LNCaP clone FGC (cell line): ENCODE results near the gene WASF3.
A peak's percentile ranks its signal among the peaks of the same experiment; 100 is the strongest.

Source experiments
- DNase-seq: peaks from one replicate; pipeline ENCODE4 v3.0.0-alpha.2; 2011; ENCODE audit warnings: low read depth
- H3K4me3 ChIP-seq: 2 replicates; pipeline ENCODE4 v1.5.1; 2011; ENCODE audit warnings: mild to moderate bottlenecking, low read depth, low read length, control low read depth
- TF ChIP-seq, protein P1 (sequence below): IDR thresholded peaks from 2 replicates; pipeline ENCODE4 v1.5.1; 2012; ENCODE audit warnings: mild to moderate bottlenecking; ENCODE audit not compliant: control insufficient read depth, insufficient read depth; ENCODE audit errors: extremely low read depth

The WASF3 gene

DNA sequence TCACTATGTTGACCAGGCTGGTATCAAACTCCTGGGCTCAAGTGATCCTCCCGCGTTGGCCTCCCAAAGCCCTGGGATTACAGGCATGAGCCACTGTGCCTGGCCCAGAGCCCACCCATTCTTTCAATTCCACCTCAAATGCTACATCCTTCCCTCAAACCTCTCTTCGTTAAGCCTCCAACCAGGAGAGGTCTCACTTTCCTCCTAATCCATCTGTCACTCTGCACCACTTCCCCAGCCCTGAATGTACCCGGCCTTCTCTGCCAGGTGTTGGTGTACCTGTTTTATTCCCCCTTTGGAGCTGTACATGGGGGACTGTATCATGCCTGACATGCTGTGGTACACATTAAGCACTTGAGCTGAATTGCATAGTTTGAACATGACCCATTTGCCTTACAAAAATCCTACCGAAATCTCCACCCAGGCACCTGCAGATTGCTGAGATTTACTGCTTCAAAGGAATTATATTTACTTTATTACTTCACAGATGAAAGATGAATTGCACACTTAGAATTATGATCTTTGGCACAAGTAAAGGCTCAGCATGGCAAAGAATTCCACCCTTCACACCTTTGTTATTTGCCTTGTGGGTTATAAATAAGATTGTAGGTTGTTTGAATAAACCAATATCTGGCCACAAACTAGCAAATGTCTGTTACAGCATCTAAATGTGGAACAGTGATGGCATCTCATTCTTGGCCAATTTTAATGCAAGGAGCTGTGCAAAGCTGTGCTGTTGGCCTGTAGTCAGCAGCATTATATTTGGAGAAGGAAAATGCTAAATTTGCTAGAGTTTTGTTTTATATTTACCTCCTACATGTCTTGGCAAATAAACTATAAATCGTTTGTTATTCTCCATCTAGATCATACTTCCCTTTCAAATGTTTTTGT lies 15.6 kb upstream of the WASF3 start:
- peak; percentile 51 for DNase-seq
- TF ChIP-seq, protein P1, sequence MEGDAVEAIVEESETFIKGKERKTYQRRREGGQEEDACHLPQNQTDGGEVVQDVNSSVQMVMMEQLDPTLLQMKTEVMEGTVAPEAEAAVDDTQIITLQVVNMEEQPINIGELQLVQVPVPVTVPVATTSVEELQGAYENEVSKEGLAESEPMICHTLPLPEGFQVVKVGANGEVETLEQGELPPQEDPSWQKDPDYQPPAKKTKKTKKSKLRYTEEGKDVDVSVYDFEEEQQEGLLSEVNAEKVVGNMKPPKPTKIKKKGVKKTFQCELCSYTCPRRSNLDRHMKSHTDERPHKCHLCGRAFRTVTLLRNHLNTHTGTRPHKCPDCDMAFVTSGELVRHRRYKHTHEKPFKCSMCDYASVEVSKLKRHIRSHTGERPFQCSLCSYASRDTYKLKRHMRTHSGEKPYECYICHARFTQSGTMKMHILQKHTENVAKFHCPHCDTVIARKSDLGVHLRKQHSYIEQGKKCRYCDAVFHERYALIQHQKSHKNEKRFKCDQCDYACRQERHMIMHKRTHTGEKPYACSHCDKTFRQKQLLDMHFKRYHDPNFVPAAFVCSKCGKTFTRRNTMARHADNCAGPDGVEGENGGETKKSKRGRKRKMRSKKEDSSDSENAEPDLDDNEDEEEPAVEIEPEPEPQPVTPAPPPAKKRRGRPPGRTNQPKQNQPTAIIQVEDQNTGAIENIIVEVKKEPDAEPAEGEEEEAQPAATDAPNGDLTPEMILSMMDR: no peak
- no peak overlapping the region for H3K4me3 ChIP-seq

DNA sequence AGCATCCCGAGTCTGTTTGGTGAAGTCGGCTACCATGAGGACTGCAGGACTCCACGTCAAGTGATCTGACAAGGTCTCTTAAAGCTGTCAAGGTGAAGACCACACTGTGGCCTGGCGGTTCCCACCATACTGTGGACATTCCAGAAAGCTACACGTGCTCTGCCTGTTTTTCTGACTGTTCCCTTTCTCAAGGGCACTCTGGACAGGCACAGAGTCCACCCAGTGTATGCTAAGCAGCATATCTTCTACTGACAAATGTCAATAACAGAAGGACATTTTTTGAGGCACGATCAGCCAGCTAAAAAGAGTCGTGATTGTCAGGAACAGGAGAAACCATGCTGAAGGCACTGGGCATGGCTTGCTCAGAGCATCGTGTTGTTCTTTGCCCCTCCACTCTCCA lies 12.8 kb upstream of the WASF3 start:
- DNase-seq: no peak
- H3K4me3 ChIP-seq: no peak overlapping the region

DNA sequence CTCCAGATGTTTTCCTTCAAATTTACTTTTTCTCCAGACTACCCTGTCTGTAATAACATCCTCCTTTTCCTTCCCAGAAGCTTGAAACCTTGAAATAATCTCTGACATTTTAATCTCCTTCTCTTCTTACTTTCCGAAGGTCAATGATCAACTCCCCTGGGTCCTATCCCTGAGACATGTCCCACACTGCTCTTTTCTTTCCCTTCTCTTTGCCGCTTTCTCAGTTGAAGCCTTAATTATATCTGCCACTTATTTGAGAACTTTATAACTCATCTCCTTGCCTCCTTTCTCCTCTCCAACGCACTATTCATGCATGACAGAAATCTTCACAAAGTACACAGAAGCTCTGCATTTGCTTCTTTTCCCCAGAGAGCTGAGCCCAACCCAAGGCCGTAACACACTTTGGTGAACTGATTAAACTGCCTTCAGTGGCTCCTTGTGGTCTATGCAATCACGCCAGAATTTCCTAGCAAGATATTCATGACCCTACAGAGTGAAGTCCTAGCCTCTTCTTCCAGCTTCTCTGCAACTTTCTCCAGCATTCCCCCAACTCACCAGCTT lies 9.2 kb upstream of the WASF3 start:
- TF ChIP-seq, protein P1: no peak
- H3K4me3 ChIP-seq: no peak overlapping the region
- DNase-seq: no peak

More for the DNA sequence above, 12.8 kb upstream of the WASF3 start:
- TF ChIP-seq, protein P1: no peak

DNA sequence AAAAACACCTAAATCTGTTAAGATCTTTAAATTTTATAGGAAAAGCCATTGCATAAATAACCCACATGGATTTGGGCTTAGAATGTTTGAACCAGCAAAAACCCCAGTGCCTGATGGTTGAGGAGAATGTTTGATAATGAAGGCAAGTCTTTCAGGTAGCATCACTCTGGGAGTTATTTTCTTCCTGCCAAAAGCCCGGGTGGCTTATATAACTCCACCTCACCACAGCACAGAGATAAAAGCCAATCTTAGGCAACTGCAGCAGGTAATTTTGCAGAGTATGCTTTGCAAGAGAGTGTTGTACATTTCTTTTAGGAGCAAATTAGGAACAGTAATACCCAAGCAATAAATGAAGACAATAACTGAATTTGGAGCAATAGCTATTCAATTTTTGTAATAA lies 7.8 kb upstream of the WASF3 start:
- H3K4me3 ChIP-seq: no peak overlapping the region
- TF ChIP-seq, protein P1: no peak
- DNase-seq: no peak

DNA sequence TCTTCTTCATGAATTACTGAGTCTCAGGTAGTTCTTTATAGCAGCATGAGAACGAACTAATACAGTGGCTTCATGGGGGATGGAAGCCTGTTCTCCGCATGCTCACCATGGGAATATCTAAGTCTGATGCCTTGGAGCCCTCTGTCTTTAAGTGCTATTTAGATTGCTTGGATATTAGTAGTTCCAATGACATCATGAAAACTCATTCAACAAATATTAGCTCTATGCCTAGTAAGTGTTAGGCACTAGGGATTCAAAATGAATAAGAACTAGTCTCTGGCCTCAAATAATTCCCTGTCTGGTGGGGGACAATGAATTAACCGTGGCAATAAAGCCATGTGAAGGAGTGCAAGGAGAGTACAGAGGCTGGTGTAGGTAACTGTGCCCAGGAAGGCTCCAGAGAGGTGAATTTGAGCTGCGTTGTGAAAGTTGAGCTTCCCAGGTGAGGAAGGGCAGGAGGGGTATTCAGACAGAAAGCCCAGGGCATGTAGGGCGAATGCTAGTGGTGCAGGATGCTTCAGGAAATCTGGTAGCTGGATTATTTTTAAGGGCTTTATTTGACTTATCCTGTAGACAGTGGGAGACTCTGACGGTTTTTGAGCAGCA lies 6.1 kb upstream of the WASF3 start:
- TF ChIP-seq, protein P1: no peak
- no peak for DNase-seq
- H3K4me3 ChIP-seq: no peak overlapping the region

DNA sequence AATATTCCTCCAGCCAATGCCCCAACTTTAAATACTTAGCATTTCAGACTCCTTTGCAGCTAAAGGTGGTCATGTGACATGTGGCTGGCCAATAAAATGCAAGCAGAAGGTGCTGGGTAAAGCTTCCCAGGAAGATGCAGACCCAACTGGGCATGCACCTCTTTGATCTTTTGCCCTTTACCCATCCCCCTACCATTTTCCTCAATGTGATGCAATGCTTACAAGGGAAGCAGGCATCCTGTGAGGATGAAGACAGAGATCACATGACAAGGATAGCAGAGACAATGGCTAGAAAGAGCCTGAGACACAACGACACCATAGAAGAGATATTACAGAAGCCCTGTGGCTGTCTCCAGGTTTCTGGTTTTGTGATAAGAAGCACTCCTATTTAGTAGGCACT lies 2.1 kb upstream of the WASF3 start:
- no peak overlapping the region for H3K4me3 ChIP-seq
- no peak for DNase-seq
- TF ChIP-seq, protein P1: no peak

DNA sequence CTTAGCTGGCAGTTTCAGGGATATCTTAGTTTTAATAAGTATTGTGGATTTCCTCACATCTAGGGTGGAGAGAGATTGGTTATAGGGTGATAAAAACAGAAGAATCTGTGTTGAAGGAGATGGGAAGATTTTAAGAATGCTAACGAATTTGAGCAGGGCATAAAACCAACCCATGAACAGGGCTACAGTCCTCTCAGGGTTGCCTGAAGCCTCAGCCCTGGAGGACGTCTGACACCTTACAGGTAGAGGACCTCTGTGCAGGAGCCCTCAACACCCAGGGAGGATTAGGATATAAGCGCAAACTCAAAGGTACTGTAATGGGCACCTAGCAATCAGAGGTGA lies 461 bp upstream of the WASF3 start:
- DNase-seq: no peak
- TF ChIP-seq, protein P1: no peak
- H3K4me3 ChIP-seq: peak overlapping the region; percentile 48
